Lower lobe of right lung (tissue), 2 donors: ENCODE data around the gene PTPRN2. TPM values are rescaled to one million over a fixed set of nuclear protein-coding genes. Genes with fewer than 3 reads are reported as not detected.

Experiments used
- ATAC-seq, 2 donors: fragments of 200-7000 bp; cut with Tn5 transposase; one replicate each; pipeline ENCODE4 v1.9.1; 2020 to 2022; ENCODE audit warnings: mild to moderate bottlenecking in 2 of 2, moderate library complexity in 2 of 2
- DNase-seq: peaks from one replicate; pipeline ENCODE4 v3.0.0-alpha.2; 2020
- H3K27ac ChIP-seq: fragments of 200-600 bp; one replicate; pipeline ENCODE4 v1.8.0; 2022
- H3K27me3 ChIP-seq: fragments of 200-600 bp; one replicate; pipeline ENCODE4 v1.8.0; 2022; ENCODE audit warnings: low read depth
- H3K36me3 ChIP-seq: fragments of 200-600 bp; one replicate; pipeline ENCODE4 v1.8.0; 2022; ENCODE audit warnings: mild to moderate bottlenecking
- H3K4me1 ChIP-seq: fragments of 200-600 bp; one replicate; pipeline ENCODE4 v1.8.0; 2022
- H3K4me3 ChIP-seq: fragments of 200-600 bp; one replicate; pipeline ENCODE4 v1.8.0; 2022; ENCODE audit warnings: mild to moderate bottlenecking
- H3K9me3 ChIP-seq: fragments of 200-600 bp; one replicate; pipeline ENCODE4 v1.8.0; 2022
- CTCF ChIP-seq: fragments of 200-600 bp; IDR thresholded peaks from one replicate; pipeline ENCODE4 v1.8.0; 2022; ENCODE audit warnings: antibody characterized with exemption, mild to moderate bottlenecking
- intact Hi-C: fragments of 100-400 bp; cut with DNase I; formaldehyde crosslinking; loops from one replicate; pipeline ENCODE4 v1.11.0; 2022
- total RNA-seq: library from RNA; stranded (reverse); fragmentation: NEBNext Ultra II Directional; extraction: Animal tissue kit (Norgen Biotek cat#: 25700); gene quantifications from one replicate; pipeline ENCODE4 v1.2.1, GENCODE V29; 2021
- donor health status: DM: no; HTN: yes; CAD: no; lungs with severe emphysema.

The PTPRN2 gene
- total RNA-seq, 1 donor from 2014 or later, result 6.8 TPM

GRCh38 chr7:158111906-158112570 lies 475.6 kb downstream of the PTPRN2 start:
- DNase-seq, result no peak
- H3K9me3 ChIP-seq, result peaks cover 13% of the 10 kb centered on the region
- intact Hi-C loops, result no loop called here
- no peak overlapping the region for H3K27ac ChIP-seq
- H3K36me3 ChIP-seq, result no peaks in the 10 kb centered on the region
- no peak for TF ChIP-seq CTCF
- H3K27me3 ChIP-seq, result no peaks in the 10 kb centered on the region
- no peak overlapping the region for H3K4me3 ChIP-seq
- H3K4me1 ChIP-seq, result no peaks in the 10 kb centered on the region
- ATAC-seq, result no peak

- no peak for DNase-seq
Observed at GRCh38 chr7:158111049-158111751, 476.4 kb downstream of the PTPRN2 start.

GRCh38 chr7:158110661-158111048 lies 477.0 kb downstream of the PTPRN2 start:
- Histone ChIP-seq H3K4me3 (no peak overlapping the region), H3K36me3 (no peaks in the 10 kb centered on the region), H3K9me3 (peaks cover 1% of the 10 kb centered on the region), H3K27ac (no peak overlapping the region), H3K27me3 (no peaks in the 10 kb centered on the region), H3K4me1 (no peaks in the 10 kb centered on the region)
- DNase-seq (no peak), ATAC-seq (no peak)
- intact Hi-C loops, result no loop called here
- TF ChIP-seq CTCF, result no peak

More at GRCh38 chr7:158111049-158111751, 476.4 kb downstream of the PTPRN2 start:
- no peak overlapping the region for H3K27ac ChIP-seq
- H3K36me3 ChIP-seq, result no peaks in the 10 kb centered on the region
- H3K9me3 ChIP-seq, result peaks cover 5% of the 10 kb centered on the region
- H3K27me3 ChIP-seq, result no peaks in the 10 kb centered on the region
- H3K4me1 ChIP-seq, result no peaks in the 10 kb centered on the region
- TF ChIP-seq CTCF, result no peak
- no peak overlapping the region for H3K4me3 ChIP-seq
- ATAC-seq, result peak in 1 of 2 donors; percentile 36
- intact Hi-C loops, result no loop called here

- Histone ChIP-seq H3K36me3 (no peaks in the 10 kb centered on the region), H3K4me3 (no peak overlapping the region), H3K27ac (no peak overlapping the region), H3K27me3 (no peaks in the 10 kb centered on the region), H3K4me1 (no peaks in the 10 kb centered on the region), H3K9me3 (no peaks in the 10 kb centered on the region)
- no peak for TF ChIP-seq CTCF
- ATAC-seq (no peak), DNase-seq (no peak)
- intact Hi-C loops, result no loop called here
Observed at GRCh38 chr7:158110034-158110590, 477.5 kb downstream of the PTPRN2 start.

GRCh38 chr7:158109364-158110033 lies 478.1 kb downstream of the PTPRN2 start:
- no peak overlapping the region for H3K27ac ChIP-seq
- ATAC-seq (no peak), DNase-seq (no peak)
- H3K4me3 ChIP-seq, result no peak overlapping the region
- intact Hi-C loops, result no loop called here
- TF ChIP-seq CTCF, result no peak
- H3K27me3 ChIP-seq, result no peaks in the 10 kb centered on the region
- no peaks in the 10 kb centered on the region for H3K4me1 ChIP-seq
- H3K36me3 ChIP-seq, result no peaks in the 10 kb centered on the region
- H3K9me3 ChIP-seq, result no peaks in the 10 kb centered on the region
